GM21360 (cell line): ENCODE data around the gene CUBN.
"Not testable (repeated sequence)": the region's sequence is repeated elsewhere in the genome, so short reads cannot be mapped to it uniquely, and the experiment has no call there.

ENCODE experiments used
- ATAC-seq: cut with Tn5 transposase; IDR thresholded peaks from one replicate; pipeline ENCODE4 v1.9.1; 2021; ENCODE audit warnings: mild to moderate bottlenecking, moderate library complexity; ENCODE audit not compliant: unreplicated experiment

The CUBN gene

GRCh38 chr10:17021656-17022465, 107.8 kb downstream of the CUBN start:
- no peak for ATAC-seq

DNA sequence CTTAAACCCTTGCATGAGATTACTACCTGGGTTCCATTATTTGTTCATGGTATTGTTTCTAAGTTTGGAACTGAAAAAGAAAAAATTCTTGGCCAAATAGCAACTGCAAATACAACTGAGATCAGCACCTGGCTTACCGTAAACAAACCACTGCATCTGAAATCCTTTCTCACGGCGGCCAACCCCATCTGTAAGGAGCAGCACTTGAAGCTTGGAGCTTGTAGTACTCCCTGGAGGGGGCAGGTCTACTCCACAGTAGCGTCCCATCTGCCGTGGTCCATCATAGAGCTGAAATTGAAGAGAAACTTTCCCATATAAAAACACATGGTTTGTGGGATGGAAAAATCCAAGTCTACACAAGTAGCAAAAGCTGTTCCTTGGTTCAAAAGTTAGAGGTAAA, 109.9 kb downstream of the CUBN start:
- ATAC-seq: no peak

DNA sequence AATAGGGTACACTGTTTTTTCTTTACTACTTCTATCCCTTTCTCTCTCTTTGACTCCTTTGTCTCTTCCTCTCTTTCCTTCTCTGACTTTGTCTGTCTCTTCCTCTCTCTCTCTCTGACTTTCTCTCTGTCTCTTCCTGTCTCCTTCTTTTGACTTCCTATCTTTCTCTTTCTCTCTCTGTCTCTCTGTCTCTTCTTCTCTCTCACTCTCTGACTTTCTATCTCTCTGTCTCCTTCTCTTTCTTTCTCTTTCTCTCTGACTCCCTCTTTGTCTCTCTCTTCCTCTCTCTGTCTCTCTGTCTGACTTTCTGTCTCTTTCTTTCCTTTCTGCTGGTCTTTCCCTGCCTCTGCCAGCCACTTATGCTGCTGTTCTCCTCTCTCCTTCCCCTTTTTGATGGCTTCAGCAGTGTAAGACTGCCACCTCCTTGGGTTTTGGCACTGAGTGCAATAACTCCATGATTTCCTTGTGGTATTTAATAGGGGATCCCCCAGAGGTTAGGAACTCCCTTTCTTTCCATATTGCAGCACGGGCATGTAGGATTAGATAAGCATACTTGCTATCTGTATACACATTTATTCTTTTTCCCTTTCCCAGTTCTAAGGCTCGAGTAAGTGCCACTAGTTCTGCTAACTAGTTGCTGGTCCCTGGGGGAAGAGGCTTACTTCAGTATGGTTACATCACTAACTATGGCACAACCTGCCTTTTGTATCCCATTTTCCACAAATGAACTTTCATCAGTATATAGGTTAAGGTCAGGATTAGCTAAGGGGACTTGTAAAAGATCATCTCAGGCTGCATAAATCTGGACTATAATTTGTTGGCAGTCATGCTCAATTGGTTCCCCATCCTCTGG, 116.3 kb downstream of the CUBN start:
- ATAC-seq: not testable (repeated sequence)

GRCh38 chr10:17012731-17013130, 116.9 kb downstream of the CUBN start:
- not testable (repeated sequence) for ATAC-seq

DNA sequence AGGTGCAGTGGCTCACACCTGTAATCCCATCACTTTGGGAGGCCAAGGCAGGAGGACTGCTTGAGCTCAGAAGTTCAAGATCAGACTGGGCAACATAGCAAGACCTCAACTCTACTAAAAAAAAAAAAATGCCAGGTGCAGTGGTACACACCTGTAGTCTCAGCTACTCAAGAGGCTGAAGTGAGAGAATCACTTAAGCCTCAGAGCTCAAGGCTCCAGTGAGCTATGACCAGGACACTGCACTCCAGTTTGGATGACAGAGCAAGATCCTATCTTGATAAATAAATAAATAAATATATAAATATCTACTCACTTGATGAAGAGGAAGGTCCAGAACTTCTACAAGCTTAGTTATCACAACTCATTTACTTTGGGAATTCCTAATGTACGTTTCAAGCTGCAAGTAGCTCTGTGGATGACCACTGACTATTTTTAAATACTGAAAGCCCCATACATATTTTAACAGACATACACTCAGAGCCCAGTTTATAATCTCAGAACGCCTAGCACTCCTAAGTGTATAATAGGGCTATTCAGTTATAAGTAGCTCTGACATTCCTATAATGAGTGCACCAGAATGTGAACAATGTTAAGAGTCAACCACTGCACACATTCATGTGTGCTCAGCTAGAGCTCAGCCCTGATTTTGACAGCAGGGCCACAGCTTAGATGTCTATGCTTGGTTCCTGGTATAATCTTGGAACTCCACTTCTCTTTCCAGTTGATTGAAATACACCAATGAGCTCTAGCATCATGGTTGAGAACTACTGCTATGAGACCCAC, 119.1 kb downstream of the CUBN start:
- ATAC-seq: no peak

GRCh38 chr10:17009212-17009700, 120.4 kb downstream of the CUBN start:
- no peak for ATAC-seq

- ATAC-seq: no peak
Observed at GRCh38 chr10:17007418-17007770, 122.2 kb downstream of the CUBN start.

- ATAC-seq: no peak
Observed at GRCh38 chr10:17006631-17007417, 122.8 kb downstream of the CUBN start.

DNA sequence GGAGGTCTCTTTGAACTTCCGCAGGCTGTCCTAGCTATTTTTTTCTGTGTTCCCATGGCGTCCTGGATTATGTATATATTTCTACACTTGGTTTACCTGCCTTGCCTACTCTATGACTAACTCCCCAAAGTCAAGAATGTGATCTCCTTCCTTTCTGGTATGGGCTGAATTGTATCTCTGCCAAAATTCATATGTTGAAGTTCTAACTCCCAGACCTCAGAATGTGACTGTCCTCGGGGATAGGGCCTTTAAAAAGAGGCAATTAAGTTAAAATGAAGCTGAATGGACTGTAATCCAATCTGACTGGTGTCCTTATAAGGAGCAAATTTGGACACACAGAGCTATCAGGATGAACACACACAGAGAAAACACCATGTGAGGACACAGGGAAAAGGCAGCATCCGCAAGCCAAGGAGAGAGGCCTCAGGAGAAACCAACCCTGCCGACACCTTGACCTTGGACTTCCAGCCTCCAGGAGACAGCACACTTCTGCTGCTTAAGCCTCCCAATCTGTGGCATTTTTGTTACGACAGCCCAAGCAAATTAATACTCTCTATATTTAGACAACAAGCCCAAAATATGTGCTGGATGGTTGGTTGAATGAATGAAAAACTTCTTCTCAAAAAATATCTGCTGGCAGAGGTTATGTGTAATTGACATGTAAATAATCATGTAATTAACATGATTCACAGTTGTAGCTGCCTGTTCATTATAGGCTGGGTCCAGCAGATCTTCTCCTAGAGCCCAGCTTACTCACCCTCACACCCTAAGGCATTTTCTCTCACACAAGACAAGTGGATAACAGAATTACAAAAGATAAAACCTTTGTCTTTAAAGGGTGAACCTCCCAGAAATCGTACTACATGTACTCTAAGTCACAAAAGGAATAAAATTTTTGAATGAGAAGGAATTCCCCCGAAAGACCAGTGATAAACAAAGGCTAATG, 123.7 kb downstream of the CUBN start:
- ATAC-seq: no peak

GRCh38 chr10:17004801-17005380, 124.7 kb downstream of the CUBN start:
- no peak for ATAC-seq

- no peak for ATAC-seq
Observed at GRCh38 chr10:17003651-17004286, 125.8 kb downstream of the CUBN start.

GRCh38 chr10:17003151-17003550, 126.5 kb downstream of the CUBN start:
- ATAC-seq: no peak

GRCh38 chr10:17001961-17002749, 127.5 kb downstream of the CUBN start:
- peak; percentile 62 for ATAC-seq

- no peak for ATAC-seq
Observed at GRCh38 chr10:17001297-17001744, 128.3 kb downstream of the CUBN start.

DNA sequence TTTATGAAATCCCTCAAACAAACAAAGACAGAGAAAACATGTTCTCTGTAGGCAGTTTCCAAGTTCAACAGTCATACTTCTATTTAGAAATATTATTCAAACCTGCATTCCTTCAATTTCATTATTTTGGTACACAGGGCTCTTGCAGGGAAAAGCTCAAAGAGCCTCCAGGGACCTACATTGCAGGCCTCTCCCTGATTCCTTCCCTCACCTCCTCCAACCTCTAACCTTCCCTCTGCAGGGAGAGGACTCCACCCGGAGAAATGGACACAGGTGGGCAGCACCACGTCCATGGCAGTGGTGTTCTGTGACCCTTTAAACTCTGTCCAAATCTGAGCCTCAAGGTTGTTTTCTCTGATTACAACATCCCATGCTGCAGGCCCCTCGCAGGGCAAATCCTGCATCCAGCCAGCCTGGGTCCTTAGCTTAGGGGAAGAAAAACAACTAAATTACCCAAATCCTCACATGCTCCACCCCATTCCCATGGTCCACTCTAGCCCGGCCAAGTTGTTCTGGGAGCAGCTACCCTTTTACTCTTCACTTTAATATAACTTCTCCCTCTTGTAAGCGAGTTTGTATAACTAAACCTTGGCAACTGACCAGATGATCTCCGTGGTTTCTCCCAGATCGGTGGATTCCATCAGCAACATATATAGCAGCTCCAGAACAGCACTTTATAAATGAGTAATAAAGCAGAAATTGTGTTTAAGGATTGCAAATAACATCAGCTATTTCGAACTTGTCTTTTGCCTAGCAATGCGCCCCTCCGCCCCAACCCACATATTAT, 129.8 kb downstream of the CUBN start:
- ATAC-seq: no peak

GRCh38 chr10:16996530-16996964, 133.1 kb downstream of the CUBN start:
- ATAC-seq: no peak
